OCI-LY1 (cell line): Measurements from ENCODE around the gene AADACL4.

Experiments used
- H2AFZ ChIP-seq: fragments of 200-600 bp; sonication (generic), shearing (Covaris generic); 2 replicates; pipeline ENCODE4 v1.6.0; 2014; ENCODE audit warnings: antibody characterized with exemption, mild to moderate bottlenecking, low read length
- H3F3A ChIP-seq: fragments of 200-600 bp; sonication (generic), shearing (Covaris generic); 2 replicates; pipeline ENCODE4 v1.6.0; 2014; ENCODE audit warnings: mild to moderate bottlenecking, antibody characterized with exemption, low read length, moderate library complexity; ENCODE audit not compliant: insufficient read depth
- H3K27ac ChIP-seq: fragments of 200-600 bp; sonication (generic); 2 replicates; pipeline ENCODE4 v1.5.1; 2014; ENCODE audit warnings: low read length, mixed run types, mild to moderate bottlenecking, low read depth; ENCODE audit not compliant: poor library complexity, severe bottlenecking
- H3K27me3 ChIP-seq: fragments of 200-600 bp; sonication (generic); 2 replicates; pipeline ENCODE4 v1.6.0; 2014; ENCODE audit warnings: antibody characterized with exemption, mild to moderate bottlenecking, low read length, moderate library complexity; ENCODE audit not compliant: insufficient read depth
- H3K36me3 ChIP-seq: fragments of 200-600 bp; sonication (generic); 2 replicates; pipeline ENCODE4 v1.6.1; 2014; ENCODE audit warnings: mild to moderate bottlenecking, antibody characterized with exemption, low read length, moderate library complexity, mixed read lengths; ENCODE audit not compliant: insufficient read depth
- H3K4me1 ChIP-seq: fragments of 200-600 bp; sonication (generic); 2 replicates; pipeline ENCODE4 v1.5.1; 2014; ENCODE audit warnings: mild to moderate bottlenecking, low read length, moderate library complexity; ENCODE audit not compliant: insufficient read depth, severe bottlenecking
- H3K4me2 ChIP-seq: fragments of 200-600 bp; sonication (generic), shearing (Covaris generic); 2 replicates; pipeline ENCODE4 v1.6.1; 2014; ENCODE audit warnings: low read length
- H3K4me3 ChIP-seq: fragments of 200-600 bp; sonication (generic); 2 replicates; pipeline ENCODE4 v1.5.1; 2014; ENCODE audit warnings: low read length, low read depth, mild to moderate bottlenecking, mixed read lengths; ENCODE audit not compliant: poor library complexity, severe bottlenecking
- H3K79me2 ChIP-seq: fragments of 200-600 bp; shearing (Covaris generic); 2 replicates; pipeline ENCODE4 v1.6.1; 2016; ENCODE audit warnings: mixed run types, low read length, mixed read lengths; ENCODE audit not compliant: insufficient read depth
- H3K9ac ChIP-seq: fragments of 200-600 bp; sonication (generic), shearing (Covaris generic); 2 replicates; pipeline ENCODE4 v1.6.1; 2014; ENCODE audit warnings: mild to moderate bottlenecking, low read length, mixed read lengths
- H3K9me2 ChIP-seq: fragments of 200-600 bp; sonication (generic), shearing (Covaris generic); 2 replicates; pipeline ENCODE4 v1.6.1; 2014; ENCODE audit warnings: low read depth, mild to moderate bottlenecking, low read length, mixed read lengths
- H3K9me3 ChIP-seq: fragments of 200-600 bp; shearing (Covaris generic); 2 replicates; pipeline ENCODE4 v1.6.1; 2014; ENCODE audit warnings: low read length, mixed read lengths
- H4K20me1 ChIP-seq: fragments of 200-600 bp; sonication (generic), shearing (Covaris generic); 2 replicates; pipeline ENCODE4 v1.6.0; 2016; ENCODE audit warnings: mild to moderate bottlenecking, low read length; ENCODE audit not compliant: insufficient read depth
- CTCF ChIP-seq: fragments of 200-600 bp; sonication (generic), shearing (Covaris generic); IDR thresholded peaks from 2 replicates; pipeline ENCODE4 v1.5.1; 2017; ENCODE audit warnings: mild to moderate bottlenecking, antibody characterized with exemption, low read length, moderate library complexity, mixed read lengths
- EZH2 ChIP-seq: fragments of 200-600 bp; sonication (generic), shearing (Covaris generic); IDR thresholded peaks from 2 replicates; pipeline ENCODE4 v1.8.0; 2017; ENCODE audit warnings: borderline replicate concordance, mixed run types, mild to moderate bottlenecking, antibody characterized with exemption, low read length, moderate library complexity, mixed read lengths

Gene AADACL4

GRCh38 chr1:12616709-12617373 lies 27.0 kb upstream of the AADACL4 start:
- H3K27ac ChIP-seq = no peak overlapping the region
- no peak overlapping the region for H2AFZ ChIP-seq
- H3K9ac ChIP-seq = no peak overlapping the region

GRCh38 chr1:12617511-12617900 lies 26.4 kb upstream of the AADACL4 start:
- H3K27me3 ChIP-seq = no peaks in the 10 kb centered on the region
- no peaks in the 10 kb centered on the region for H3K9me3 ChIP-seq
- no peak for TF ChIP-seq EZH2
- TF ChIP-seq CTCF = no peak
- peaks cover 7% of the 10 kb centered on the region for H3K4me1 ChIP-seq
- no peaks in the 10 kb centered on the region for H3K79me2 ChIP-seq
- H3K9me2 ChIP-seq = no peaks in the 10 kb centered on the region
- H3K4me3 ChIP-seq = peak overlapping the region; percentile 33
- H3K4me2 ChIP-seq = peak overlapping the region; percentile 45; the same call in 1 of the 2 replicates
- no peak overlapping the region for H2AFZ ChIP-seq
- no peak overlapping the region for H3K9ac ChIP-seq
- H3F3A ChIP-seq = no peaks in the 10 kb centered on the region
- H4K20me1 ChIP-seq = no peaks in the 10 kb centered on the region
- no peaks in the 10 kb centered on the region for H3K36me3 ChIP-seq
- no peak overlapping the region for H3K27ac ChIP-seq

More at GRCh38 chr1:12616709-12617373, 27.0 kb upstream of the AADACL4 start:
- H3K9me3 ChIP-seq = no peaks in the 10 kb centered on the region
- no peak overlapping the region for H3K4me2 ChIP-seq
- H4K20me1 ChIP-seq = no peaks in the 10 kb centered on the region
- H3K4me1 ChIP-seq = peaks cover 7% of the 10 kb centered on the region
- no peak overlapping the region for H3K4me3 ChIP-seq
- H3K27me3 ChIP-seq = no peaks in the 10 kb centered on the region
- H3K36me3 ChIP-seq = no peaks in the 10 kb centered on the region
- H3K9me2 ChIP-seq = no peaks in the 10 kb centered on the region
- TF ChIP-seq EZH2 = no peak
- TF ChIP-seq CTCF = no peak
- H3K79me2 ChIP-seq = no peaks in the 10 kb centered on the region
- no peaks in the 10 kb centered on the region for H3F3A ChIP-seq

GRCh38 chr1:12617901-12618660 lies 25.8 kb upstream of the AADACL4 start, which contains the start of gene DHRS3:
Gene DHRS3 (minus strand): TSS chr1:12618210. CDS start chr1:12617348, 862 bp downstream.
- Histone ChIP-seq H3K79me2 (no peaks in the 10 kb centered on the region), H3K9ac (no peak within 1 kb of the TSS), H3K36me3 (no peaks in the 10 kb centered on the region), H3K9me3 (no peaks in the 10 kb centered on the region), H3F3A (no peaks in the 10 kb centered on the region), H2AFZ (no peak within 1 kb of the TSS), H3K27me3 (no peaks in the 10 kb centered on the region), H3K27ac (no peak within 1 kb of the TSS), H4K20me1 (no peaks in the 10 kb centered on the region), H3K4me1 (peaks cover 7% of the 10 kb centered on the region), H3K9me2 (no peaks in the 10 kb centered on the region), H3K4me2 (peak within 1 kb of the TSS; percentile 45; the same call in 1 of the 2 replicates), H3K4me3 (peak within 1 kb of the TSS; percentile 33)
- TF ChIP-seq EZH2 = no peak
